ENCODE data around the gene PBXIP1.

DNA sequence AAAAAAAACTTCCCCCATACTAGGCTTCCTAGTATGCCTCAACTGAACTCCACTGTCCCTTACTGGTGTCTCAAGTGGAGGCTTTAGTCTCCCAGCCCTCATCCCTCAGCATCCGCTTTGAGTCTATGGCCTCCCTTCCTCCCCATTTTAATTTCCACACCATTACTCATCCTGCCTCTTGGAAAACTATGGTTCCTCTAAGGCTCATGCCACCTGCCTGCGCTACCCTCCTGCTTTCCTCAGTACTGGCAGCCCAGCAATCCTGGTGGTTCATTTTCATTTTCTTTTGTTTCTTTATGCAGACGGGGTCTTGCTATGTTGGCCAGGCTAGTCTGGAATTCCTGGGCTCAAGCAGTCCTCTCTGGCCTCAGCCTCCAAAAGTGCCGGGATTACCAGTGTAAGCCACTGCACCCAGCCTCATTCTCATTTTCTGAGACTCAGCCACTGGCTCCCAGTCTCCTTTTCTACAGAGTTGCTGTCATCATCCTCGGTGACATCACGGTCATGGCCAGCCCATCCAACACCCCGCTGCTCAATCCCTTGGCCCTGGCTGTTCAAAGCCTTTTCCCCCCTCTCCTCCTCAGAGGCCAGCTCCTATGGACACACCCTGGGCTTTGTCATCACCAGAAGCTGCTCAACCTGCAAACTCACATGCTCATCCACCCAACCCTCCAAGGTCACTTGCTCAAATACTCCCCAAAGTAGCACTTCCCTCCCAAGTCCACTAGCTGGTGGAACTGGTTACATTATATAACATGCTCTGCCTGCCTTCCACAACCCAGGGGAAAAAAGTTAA, 17.1 kb downstream of the PBXIP1 start:
- TF ChIP-seq, protein P1, sequence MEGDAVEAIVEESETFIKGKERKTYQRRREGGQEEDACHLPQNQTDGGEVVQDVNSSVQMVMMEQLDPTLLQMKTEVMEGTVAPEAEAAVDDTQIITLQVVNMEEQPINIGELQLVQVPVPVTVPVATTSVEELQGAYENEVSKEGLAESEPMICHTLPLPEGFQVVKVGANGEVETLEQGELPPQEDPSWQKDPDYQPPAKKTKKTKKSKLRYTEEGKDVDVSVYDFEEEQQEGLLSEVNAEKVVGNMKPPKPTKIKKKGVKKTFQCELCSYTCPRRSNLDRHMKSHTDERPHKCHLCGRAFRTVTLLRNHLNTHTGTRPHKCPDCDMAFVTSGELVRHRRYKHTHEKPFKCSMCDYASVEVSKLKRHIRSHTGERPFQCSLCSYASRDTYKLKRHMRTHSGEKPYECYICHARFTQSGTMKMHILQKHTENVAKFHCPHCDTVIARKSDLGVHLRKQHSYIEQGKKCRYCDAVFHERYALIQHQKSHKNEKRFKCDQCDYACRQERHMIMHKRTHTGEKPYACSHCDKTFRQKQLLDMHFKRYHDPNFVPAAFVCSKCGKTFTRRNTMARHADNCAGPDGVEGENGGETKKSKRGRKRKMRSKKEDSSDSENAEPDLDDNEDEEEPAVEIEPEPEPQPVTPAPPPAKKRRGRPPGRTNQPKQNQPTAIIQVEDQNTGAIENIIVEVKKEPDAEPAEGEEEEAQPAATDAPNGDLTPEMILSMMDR (IDR thresholded peaks at IDR 0.05) = no peak
- no peak for TF ChIP-seq POLR2A (IDR thresholded peaks at IDR 0.05)

All from heart left ventricle (tissue), 13 donors.